Vagina (tissue), 2 donors: ENCODE data around the gene ALDOC. TPM values are rescaled to one million over a fixed set of nuclear protein-coding genes. Genes with fewer than 3 reads are reported as not detected.

Experiments
- DNase-seq, 2 donors: peaks; one replicate each; pipeline ENCODE4 v3.0.0-alpha.2; 2017; ENCODE audit errors: extremely low spot score in 2 of 2
- H3K27ac ChIP-seq: fragments of 200-600 bp; sonication (generic); one replicate; pipeline ENCODE4 v1.5.1; 2019
- H3K27me3 ChIP-seq: fragments of 200-600 bp; sonication (generic); one replicate; pipeline ENCODE4 v1.5.1; 2019
- H3K36me3 ChIP-seq, 2 donors: fragments of 200-600 bp; sonication (generic); one replicate each; pipeline ENCODE4 v1.5.1; 2017 to 2019
- H3K4me1 ChIP-seq: fragments of 200-600 bp; sonication (generic); one replicate; pipeline ENCODE4 v1.5.1; 2019
- H3K4me3 ChIP-seq, 2 donors: fragments of 200-600 bp; sonication (generic); 1 replicate in 1 of 2; 2 replicates in 1 of 2; pipeline ENCODE4 v1.5.1; 2016 to 2019
- H3K9me3 ChIP-seq: fragments of 200-600 bp; sonication (generic); one replicate; pipeline ENCODE4 v1.5.1; 2019
- POLR2A ChIP-seq, 2 donors: fragments of 450-650 bp; IDR thresholded peaks; one replicate each; pipeline ENCODE4 v1.6.1; 2017; ENCODE audit warnings: antibody characterized with exemption in 2 of 2, mild to moderate bottlenecking in 2 of 2, moderate library complexity in 2 of 2
- POLR2AphosphoS5 ChIP-seq, 2 donors: sonication (generic); formaldehyde crosslinking; IDR thresholded peaks; one replicate each; pipeline ENCODE4 v1.9.0; 2017; ENCODE audit warnings: antibody characterized with exemption in 2 of 2, mild to moderate bottlenecking in 2 of 2, low read depth in 1 of 2; ENCODE audit not compliant: insufficient read depth in 1 of 2
- intact Hi-C: fragments of 100-400 bp; cut with DNase I; formaldehyde crosslinking; loops from one replicate; pipeline ENCODE4 v1.15.1; 2023
- total RNA-seq: library from RNA; depleted of rRNA; stranded (reverse); fragments of >200 nt; gene quantifications from one replicate; pipeline ENCODE4 v1.2.3, GENCODE V29; 2016
- TF ChIP-seq, protein P1 (sequence below), 3 experiments: fragments of 450-650 bp in 2 of 3; fragments of 200-600 bp in 1 of 3; sonication (generic) in 1 of 3; IDR thresholded peaks; one replicate each; pipeline ENCODE4 v1.5.1; 2017 to 2019; ENCODE audit warnings: antibody characterized with exemption in 3 of 3, mild to moderate bottlenecking in 2 of 3, moderate library complexity in 2 of 3

The ALDOC gene
- total RNA-seq, 1 donor from 2014 or later, result 20.1 TPM

DNA sequence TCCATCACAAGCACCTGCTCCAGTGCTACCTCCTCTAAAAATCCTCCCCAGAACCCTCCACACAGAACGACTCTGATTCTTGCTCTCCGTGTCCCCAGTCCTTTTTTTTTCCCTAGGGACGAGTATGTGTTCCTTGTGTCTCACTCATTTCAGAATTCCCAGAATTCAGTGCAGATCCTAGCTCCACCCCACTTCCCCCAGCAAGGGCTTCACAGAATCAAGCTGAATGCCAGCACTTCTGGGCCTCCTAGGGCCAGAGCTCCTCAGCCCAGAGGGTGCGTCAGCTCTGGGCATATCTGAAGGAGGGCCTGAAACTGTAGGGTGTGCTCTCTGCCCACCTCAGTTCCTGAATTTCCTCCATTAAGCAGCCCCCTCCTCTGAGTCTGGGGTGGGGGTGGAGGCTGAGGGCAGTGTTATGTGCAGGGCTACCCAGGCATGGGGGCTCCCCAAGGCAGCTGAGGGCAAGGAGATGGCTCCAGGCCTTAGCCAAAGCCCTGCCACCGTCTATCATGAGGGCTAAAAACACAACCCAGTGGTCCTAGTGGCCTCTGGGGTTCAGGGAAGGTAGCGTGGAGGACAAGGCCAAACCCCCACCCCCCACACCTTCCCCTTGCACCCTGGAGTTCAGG lies 30.8 kb downstream of the ALDOC start:
- Histone ChIP-seq H3K27me3 (no peaks in the 10 kb centered on the region), H3K9me3 (no peaks in the 10 kb centered on the region), H3K27ac (no peak overlapping the region), H3K36me3 (peaks cover 0 to 12% of the 10 kb centered on the region in 2 donors), H3K4me3 (no peak overlapping the region), H3K4me1 (peaks cover 3% of the 10 kb centered on the region)
- DNase-seq, result no peak
- TF ChIP-seq POLR2AphosphoS5 (IDR thresholded peaks at IDR 0.05; ENCODE audit: insufficient read depth in 1 of 2, low read depth in 1 of 2) (no peak), POLR2A (IDR thresholded peaks at IDR 0.05) (no peak)
- TF ChIP-seq, protein P1, sequence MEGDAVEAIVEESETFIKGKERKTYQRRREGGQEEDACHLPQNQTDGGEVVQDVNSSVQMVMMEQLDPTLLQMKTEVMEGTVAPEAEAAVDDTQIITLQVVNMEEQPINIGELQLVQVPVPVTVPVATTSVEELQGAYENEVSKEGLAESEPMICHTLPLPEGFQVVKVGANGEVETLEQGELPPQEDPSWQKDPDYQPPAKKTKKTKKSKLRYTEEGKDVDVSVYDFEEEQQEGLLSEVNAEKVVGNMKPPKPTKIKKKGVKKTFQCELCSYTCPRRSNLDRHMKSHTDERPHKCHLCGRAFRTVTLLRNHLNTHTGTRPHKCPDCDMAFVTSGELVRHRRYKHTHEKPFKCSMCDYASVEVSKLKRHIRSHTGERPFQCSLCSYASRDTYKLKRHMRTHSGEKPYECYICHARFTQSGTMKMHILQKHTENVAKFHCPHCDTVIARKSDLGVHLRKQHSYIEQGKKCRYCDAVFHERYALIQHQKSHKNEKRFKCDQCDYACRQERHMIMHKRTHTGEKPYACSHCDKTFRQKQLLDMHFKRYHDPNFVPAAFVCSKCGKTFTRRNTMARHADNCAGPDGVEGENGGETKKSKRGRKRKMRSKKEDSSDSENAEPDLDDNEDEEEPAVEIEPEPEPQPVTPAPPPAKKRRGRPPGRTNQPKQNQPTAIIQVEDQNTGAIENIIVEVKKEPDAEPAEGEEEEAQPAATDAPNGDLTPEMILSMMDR (IDR thresholded peaks at IDR 0.05), result no peak
- intact Hi-C loops, result no loop called here

DNA sequence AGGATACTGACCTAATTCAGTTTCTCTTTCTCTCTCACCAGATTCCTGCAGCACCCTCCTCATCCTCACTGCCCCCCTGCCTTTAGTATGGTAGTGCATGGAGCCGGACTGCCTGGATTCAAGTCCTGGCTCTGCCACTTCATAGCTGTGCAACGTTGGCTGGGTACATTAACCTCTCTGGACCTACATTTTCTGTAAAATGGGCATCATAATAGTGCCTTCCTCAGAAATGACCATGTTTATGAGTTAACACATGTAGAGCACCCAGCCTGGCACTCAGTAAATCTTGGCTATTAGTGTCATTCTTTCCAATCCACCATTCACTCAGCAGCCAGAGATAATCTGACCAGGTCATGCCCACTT lies 31.6 kb downstream of the ALDOC start:
- DNase-seq, result no peak
- Histone ChIP-seq H3K4me1 (no peaks in the 10 kb centered on the region), H3K27ac (no peak overlapping the region), H3K36me3 (peaks cover 0 to 12% of the 10 kb centered on the region in 2 donors), H3K4me3 (no peak overlapping the region), H3K9me3 (no peaks in the 10 kb centered on the region), H3K27me3 (no peaks in the 10 kb centered on the region)
- intact Hi-C loops, result no loop called here
- TF ChIP-seq, protein P1 (IDR thresholded peaks at IDR 0.05), result no peak
- TF ChIP-seq POLR2AphosphoS5 (IDR thresholded peaks at IDR 0.05; ENCODE audit: insufficient read depth in 1 of 2, low read depth in 1 of 2), result no peak
- no peak for TF ChIP-seq POLR2A (IDR thresholded peaks at IDR 0.05)

GRCh38 chr17:28544402-28545140 lies 32.1 kb downstream of the ALDOC start:
- TF ChIP-seq POLR2AphosphoS5 (IDR thresholded peaks at IDR 0.05; ENCODE audit: insufficient read depth in 1 of 2, low read depth in 1 of 2) (no peak), POLR2A (IDR thresholded peaks at IDR 0.05) (no peak)
- TF ChIP-seq, protein P1 (IDR thresholded peaks at IDR 0.05), result no peak
- no peaks in the 10 kb centered on the region for H3K27me3 ChIP-seq
- H3K4me3 ChIP-seq, result no peak overlapping the region
- no peak for DNase-seq
- intact Hi-C loops, result no loop called here
- no peaks in the 10 kb centered on the region for H3K4me1 ChIP-seq
- H3K27ac ChIP-seq, result no peak overlapping the region
- peaks cover 0 to 12% of the 10 kb centered on the region in 2 donors for H3K36me3 ChIP-seq
- no peaks in the 10 kb centered on the region for H3K9me3 ChIP-seq

GRCh38 chr17:28541439-28541838 lies 35.3 kb downstream of the ALDOC start:
- intact Hi-C loops, result no loop called here
- no peaks in the 10 kb centered on the region for H3K9me3 ChIP-seq
- H3K27ac ChIP-seq, result no peak overlapping the region
- peaks cover 0 to under 1% of the 10 kb centered on the region in 2 donors for H3K36me3 ChIP-seq
- DNase-seq, result no peak
- H3K4me1 ChIP-seq, result no peaks in the 10 kb centered on the region
- H3K27me3 ChIP-seq, result no peaks in the 10 kb centered on the region
- TF ChIP-seq POLR2AphosphoS5 (IDR thresholded peaks at IDR 0.05; ENCODE audit: insufficient read depth in 1 of 2, low read depth in 1 of 2) (no peak), POLR2A (IDR thresholded peaks at IDR 0.05) (no peak)
- TF ChIP-seq, protein P1 (IDR thresholded peaks at IDR 0.05), result no peak
- H3K4me3 ChIP-seq, result no peak overlapping the region

- intact Hi-C loops, result no loop called here
- H3K36me3 ChIP-seq, result no peaks in the 10 kb centered on the region
- no peak overlapping the region for H3K27ac ChIP-seq
- H3K27me3 ChIP-seq, result no peaks in the 10 kb centered on the region
- TF ChIP-seq, protein P1 (IDR thresholded peaks at IDR 0.05), result no peak
- TF ChIP-seq POLR2AphosphoS5 (IDR thresholded peaks at IDR 0.05; ENCODE audit: insufficient read depth in 1 of 2, low read depth in 1 of 2), result no peak
- TF ChIP-seq POLR2A (IDR thresholded peaks at IDR 0.05), result no peak
- no peaks in the 10 kb centered on the region for H3K4me1 ChIP-seq
- H3K4me3 ChIP-seq, result no peak overlapping the region
- no peak for DNase-seq
- no peaks in the 10 kb centered on the region for H3K9me3 ChIP-seq
Observed at GRCh38 chr17:28540231-28540630, 36.5 kb downstream of the ALDOC start.
